Thyroid gland (tissue), 4 donors: ENCODE data around the gene SETBP1. TPM values are rescaled to one million over a fixed set of nuclear protein-coding genes. Genes with fewer than 3 reads are reported as not detected.
A peak's percentile ranks its signal among the peaks of the same experiment; 100 is the strongest.

Experiments
- DNase-seq, 2 donors: peaks; one replicate each; pipeline ENCODE4 v3.0.0-alpha.2; 2019
- H3K27ac ChIP-seq, 3 donors: fragments of 200-600 bp; sonication (generic); 1 replicate in 2 of 3; 2 replicates in 1 of 3; pipeline ENCODE4 v1.5.1; 2016 to 2019; ENCODE audit warnings: mild to moderate bottlenecking in 1 of 3, moderate library complexity in 1 of 3
- H3K27me3 ChIP-seq: fragments of 200-600 bp; sonication (generic); one replicate; pipeline ENCODE4 v1.5.1; 2019
- H3K36me3 ChIP-seq, 2 donors: fragments of 200-600 bp; sonication (generic); one replicate each; pipeline ENCODE4 v1.5.1; 2016 to 2019
- H3K4me1 ChIP-seq, 2 donors: fragments of 200-600 bp; sonication (generic); one replicate each; pipeline ENCODE4 v1.5.1; 2017 to 2019
- H3K4me3 ChIP-seq, 3 donors: fragments of 200-600 bp; sonication (generic); replicated peaks in 1 of 3; 1 replicate in 2 of 3; 2 replicates in 1 of 3; pipeline ENCODE4 v1.5.1; 2016; ENCODE audit warnings: mild to moderate bottlenecking in 1 of 3
- H3K9me3 ChIP-seq: fragments of 200-600 bp; sonication (generic); one replicate; pipeline ENCODE4 v1.5.1; 2017
- CTCF ChIP-seq, 6 experiments: fragments of 200-600 bp in 3 of 6; fragments of 450-650 bp in 3 of 6; sonication (generic) in 3 of 6; IDR thresholded peaks; one replicate each; pipeline ENCODE4 v1.5.1; 2016 to 2019; ENCODE audit warnings: antibody characterized with exemption in 6 of 6, mild to moderate bottlenecking in 2 of 6, inconsistent platforms in 1 of 6, moderate library complexity in 1 of 6
- POLR2A ChIP-seq, 2 donors: fragments of 450-650 bp; IDR thresholded peaks; one replicate each; pipeline ENCODE4 v1.6.1; 2017; ENCODE audit warnings: antibody characterized with exemption in 2 of 2, mild to moderate bottlenecking in 2 of 2, moderate library complexity in 1 of 2
- WGBS, 2 donors: methylation state at CpG; one replicate each; pipeline ENCODE4 v1.1.5; 2017; 5-methylcytosine and 5-hydroxymethylcytosine counted together
- intact Hi-C: fragments of 100-400 bp; cut with DNase I; formaldehyde crosslinking; loops from one replicate; pipeline ENCODE4 v1.15.1; 2023
- total RNA-seq, 4 donors: library from RNA; depleted of rRNA; stranded (reverse); fragments of >200 nt; gene quantifications; one replicate each; pipeline ENCODE4 v1.2.3, GENCODE V29; 2016

SETBP1 gene
- total RNA-seq, 4 donors from 2014 or later, result 32.1 to 72.0 (median 42.0) TPM

- H3K36me3 ChIP-seq, result no peaks in the 10 kb centered on the region
- H3K27ac ChIP-seq, result no peak overlapping the region
- no peaks in the 10 kb centered on the region for H3K27me3 ChIP-seq
- H3K4me3 ChIP-seq, result no peak overlapping the region
- no peaks in the 10 kb centered on the region for H3K9me3 ChIP-seq
- no peak for TF ChIP-seq CTCF (IDR thresholded peaks at IDR 0.05)
- TF ChIP-seq POLR2A (IDR thresholded peaks at IDR 0.05), result no peak
- intact Hi-C loops, result no loop called here
- DNase-seq, result no peak
- WGBS, 2 donors, result 82 to 87% methylated on average over 5 of the region's 5 CpGs
- peaks cover 5 to 19% of the 10 kb centered on the region in 2 donors for H3K4me1 ChIP-seq
Observed at GRCh38 chr18:44844486-44844885, 163.8 kb downstream of the SETBP1 start.

DNA sequence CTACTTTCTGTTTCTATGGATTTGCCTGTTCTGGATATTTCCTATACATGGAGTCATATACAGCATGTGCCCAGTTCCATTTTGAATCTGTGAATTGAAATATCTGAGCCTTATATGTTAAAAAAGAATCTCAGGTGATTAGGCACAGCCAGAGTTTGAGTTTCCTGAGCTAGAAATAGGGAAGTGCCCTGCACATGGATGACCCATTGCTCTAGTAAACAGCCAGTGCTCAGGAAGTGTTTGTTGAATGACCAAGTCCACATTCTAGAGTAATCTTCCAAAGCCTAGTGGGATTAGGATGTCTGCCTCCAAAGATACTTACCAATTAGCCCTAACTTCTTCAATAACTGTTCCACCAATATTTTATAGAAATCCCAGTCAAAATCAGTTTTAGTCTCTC is 165.8 kb downstream of the SETBP1 start:
- H3K27ac ChIP-seq, result no peak overlapping the region
- TF ChIP-seq POLR2A (IDR thresholded peaks at IDR 0.05) (no peak), CTCF (IDR thresholded peaks at IDR 0.05) (no peak)
- peaks cover 0 to 6% of the 10 kb centered on the region in 2 donors for H3K4me1 ChIP-seq
- H3K36me3 ChIP-seq, result no peaks in the 10 kb centered on the region
- intact Hi-C loops, result no loop called here
- no peak for DNase-seq
- H3K27me3 ChIP-seq, result no peaks in the 10 kb centered on the region
- no peak overlapping the region for H3K4me3 ChIP-seq
- H3K9me3 ChIP-seq, result no peaks in the 10 kb centered on the region

DNA sequence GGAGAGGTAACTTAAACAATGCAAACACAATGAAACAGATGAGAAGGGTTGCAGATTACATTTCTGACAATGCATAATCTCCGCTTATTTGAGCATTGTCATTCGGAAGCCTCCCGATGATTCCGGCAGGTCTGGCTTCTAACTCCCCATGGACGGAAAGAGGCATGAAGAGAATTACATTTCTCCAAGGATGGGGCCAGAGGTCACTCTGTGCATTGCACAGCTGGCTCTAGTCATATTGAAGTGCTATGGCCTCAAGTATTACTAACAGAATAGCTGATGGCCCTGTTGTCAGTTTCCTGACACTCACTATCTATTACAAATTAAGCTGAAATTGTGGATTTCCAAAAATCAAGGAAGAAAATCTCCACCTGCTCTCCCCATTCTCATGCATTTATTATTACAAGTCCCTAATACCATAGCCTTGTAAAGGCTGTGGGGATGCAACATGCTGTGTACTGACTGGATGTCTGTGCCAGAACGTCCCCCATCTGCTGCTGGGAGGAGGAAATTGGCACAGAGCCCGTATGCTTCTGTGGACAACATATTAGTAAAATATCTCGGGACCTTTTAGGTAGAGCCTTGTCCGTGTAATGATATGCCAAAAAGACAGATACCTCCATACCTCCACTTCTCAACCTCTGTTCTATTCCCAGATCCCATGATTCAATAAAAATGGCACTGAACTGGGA is 168.1 kb downstream of the SETBP1 start:
- Histone ChIP-seq H3K36me3 (no peaks in the 10 kb centered on the region), H3K27ac (no peak overlapping the region), H3K4me1 (peaks cover 0 to 18% of the 10 kb centered on the region in 2 donors), H3K27me3 (no peaks in the 10 kb centered on the region), H3K9me3 (no peaks in the 10 kb centered on the region), H3K4me3 (no peak overlapping the region)
- WGBS, 2 donors, result 72 to 75% methylated on average over 9 of the region's 9 CpGs
- TF ChIP-seq CTCF (IDR thresholded peaks at IDR 0.05) (no peak), POLR2A (IDR thresholded peaks at IDR 0.05) (no peak)
- no peak for DNase-seq
- intact Hi-C loops, result no loop called here

DNA sequence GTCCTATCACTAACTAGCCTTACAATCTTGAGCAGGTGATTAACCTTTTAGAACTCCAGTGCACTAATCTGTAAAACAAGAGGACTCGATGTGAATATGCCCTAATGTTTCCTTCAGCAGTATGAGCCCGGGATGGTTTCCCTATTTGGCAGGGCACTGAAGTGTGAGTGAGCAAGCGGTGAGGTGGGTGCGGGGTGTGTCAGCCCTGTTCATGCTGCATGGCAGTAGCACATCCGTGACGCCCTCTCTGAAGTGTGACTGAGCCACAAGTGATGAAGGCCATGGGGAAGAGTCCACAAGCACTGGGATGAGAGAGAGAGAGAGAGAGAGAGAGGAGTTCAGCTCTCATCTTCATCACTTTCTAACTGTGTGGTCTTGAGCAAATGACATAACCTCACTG is 168.7 kb downstream of the SETBP1 start:
- H3K9me3 ChIP-seq, result no peaks in the 10 kb centered on the region
- no peak overlapping the region for H3K4me3 ChIP-seq
- H3K4me1 ChIP-seq, result peaks cover 0 to 19% of the 10 kb centered on the region in 2 donors
- H3K27ac ChIP-seq, result no peak overlapping the region
- H3K36me3 ChIP-seq, result no peaks in the 10 kb centered on the region
- intact Hi-C loops, result no loop called here
- peak; percentile 29 to 44 for DNase-seq
- TF ChIP-seq CTCF (IDR thresholded peaks at IDR 0.05), result no peak
- no peak for TF ChIP-seq POLR2A (IDR thresholded peaks at IDR 0.05)
- 79 to 82% methylated on average over 6 of the region's 6 CpGs for WGBS, 2 donors
- no peaks in the 10 kb centered on the region for H3K27me3 ChIP-seq

- H3K4me3 ChIP-seq, result no peak overlapping the region
- H3K9me3 ChIP-seq, result no peaks in the 10 kb centered on the region
- no peak overlapping the region for H3K27ac ChIP-seq
- TF ChIP-seq CTCF (IDR thresholded peaks at IDR 0.05), result no peak
- TF ChIP-seq POLR2A (IDR thresholded peaks at IDR 0.05), result no peak
- no peak for DNase-seq
- peaks cover 0 to 23% of the 10 kb centered on the region in 2 donors for H3K4me1 ChIP-seq
- 83 to 89% methylated on average over 2 of the region's 2 CpGs for WGBS, 2 donors
- intact Hi-C loops, result no loop called here
- H3K27me3 ChIP-seq, result no peaks in the 10 kb centered on the region
- no peaks in the 10 kb centered on the region for H3K36me3 ChIP-seq
Observed at GRCh38 chr18:44850001-44850400, 169.3 kb downstream of the SETBP1 start.
